Jurkat, Clone E6-1 (cell line): ENCODE measurements around the gene CCNY.
"Not testable (repeated sequence)": the region's sequence is repeated elsewhere in the genome, so short reads cannot be mapped to it uniquely, and the experiment has no call there.

Experiments used
- DNase-seq: peaks from one replicate; pipeline ENCODE4 v3.0.0-alpha.2; 2011; ENCODE audit warnings: low read depth, low spot score
- H3K4me3 ChIP-seq: 2 replicates; pipeline ENCODE4 v1.5.1; 2011; ENCODE audit warnings: mild to moderate bottlenecking, low read length, control low read depth, moderate library complexity

Gene CCNY

DNA sequence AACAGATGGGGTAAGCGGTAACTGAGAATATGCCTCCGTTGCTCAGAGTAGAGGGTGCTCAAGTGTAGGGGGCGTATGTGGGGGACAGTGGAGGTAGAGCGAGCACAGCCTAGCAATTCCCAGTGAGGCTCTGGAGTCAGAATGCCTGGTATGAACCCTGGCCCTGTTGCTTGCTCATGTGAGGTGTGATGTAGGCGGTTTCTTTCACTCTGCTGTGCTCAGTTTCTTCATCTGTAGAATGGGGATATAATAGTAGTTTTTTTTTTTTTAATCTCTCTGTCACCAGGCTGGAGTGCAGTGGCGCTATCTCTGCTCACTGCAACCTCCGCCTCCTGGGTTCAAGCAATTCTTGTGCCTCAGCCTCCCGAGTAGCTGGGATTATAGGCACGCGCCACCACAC is 82.3 kb downstream of the CCNY start:
- not testable (repeated sequence) for H3K4me3 ChIP-seq

DNA sequence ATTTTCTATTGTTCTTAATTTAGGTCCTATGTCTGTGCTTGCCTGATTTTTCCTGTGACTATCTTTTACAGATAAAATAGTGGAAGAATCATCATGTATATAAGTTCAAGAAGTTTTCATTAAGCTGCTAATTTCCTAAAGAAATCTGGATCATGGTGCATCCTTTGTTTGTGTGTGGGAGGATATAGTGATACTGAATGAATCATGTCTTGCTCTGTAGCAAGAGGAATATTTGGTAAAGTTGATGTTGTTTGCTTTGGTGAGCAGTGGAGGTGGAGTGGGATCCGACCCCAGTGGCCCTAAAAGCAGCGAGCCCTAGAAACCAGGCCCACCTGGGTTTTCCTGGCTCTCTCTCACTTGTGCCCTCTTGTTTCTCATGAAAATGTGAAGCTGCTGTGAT is 83.7 kb downstream of the CCNY start:
- H3K4me3 ChIP-seq, result no peak overlapping the region
- no peak for DNase-seq

More for the DNA sequence above, 82.3 kb downstream of the CCNY start:
- DNase-seq, result not testable (repeated sequence)

DNA sequence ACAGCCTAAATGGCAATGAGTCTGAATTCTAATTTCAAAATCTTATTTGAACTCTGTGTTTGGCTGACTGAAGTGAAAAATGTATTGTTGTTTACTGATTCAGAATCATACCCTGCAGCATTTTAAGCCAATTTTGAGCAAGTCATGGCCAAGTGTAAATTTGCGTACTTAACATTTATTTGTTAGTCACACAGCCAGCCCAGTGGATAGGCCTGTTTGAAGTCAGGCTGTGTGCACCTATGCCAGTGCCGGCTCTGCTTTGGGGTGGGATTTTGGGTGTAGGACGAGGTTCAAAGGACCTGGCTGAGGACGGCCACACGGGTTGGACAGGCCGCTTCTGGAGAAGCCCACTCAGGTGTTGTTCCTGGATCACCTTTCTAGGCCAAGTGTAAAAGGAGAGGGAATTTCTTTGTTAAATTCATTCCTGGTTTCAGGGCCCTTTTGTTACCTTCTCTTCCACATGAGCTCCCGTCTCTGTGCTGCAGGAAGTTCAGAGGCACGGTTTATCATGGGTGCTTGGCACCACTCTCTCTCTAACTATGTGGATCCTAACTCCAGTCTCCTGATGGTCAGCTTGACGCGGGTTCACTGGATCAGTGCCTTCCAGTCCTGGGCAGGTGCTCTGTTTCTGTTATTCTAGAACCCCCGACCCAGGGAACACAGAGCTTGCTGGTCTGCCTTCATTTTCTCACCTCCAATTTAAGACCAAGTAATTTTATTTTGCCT is 84.7 kb downstream of the CCNY start:
- DNase-seq, result no peak

DNA sequence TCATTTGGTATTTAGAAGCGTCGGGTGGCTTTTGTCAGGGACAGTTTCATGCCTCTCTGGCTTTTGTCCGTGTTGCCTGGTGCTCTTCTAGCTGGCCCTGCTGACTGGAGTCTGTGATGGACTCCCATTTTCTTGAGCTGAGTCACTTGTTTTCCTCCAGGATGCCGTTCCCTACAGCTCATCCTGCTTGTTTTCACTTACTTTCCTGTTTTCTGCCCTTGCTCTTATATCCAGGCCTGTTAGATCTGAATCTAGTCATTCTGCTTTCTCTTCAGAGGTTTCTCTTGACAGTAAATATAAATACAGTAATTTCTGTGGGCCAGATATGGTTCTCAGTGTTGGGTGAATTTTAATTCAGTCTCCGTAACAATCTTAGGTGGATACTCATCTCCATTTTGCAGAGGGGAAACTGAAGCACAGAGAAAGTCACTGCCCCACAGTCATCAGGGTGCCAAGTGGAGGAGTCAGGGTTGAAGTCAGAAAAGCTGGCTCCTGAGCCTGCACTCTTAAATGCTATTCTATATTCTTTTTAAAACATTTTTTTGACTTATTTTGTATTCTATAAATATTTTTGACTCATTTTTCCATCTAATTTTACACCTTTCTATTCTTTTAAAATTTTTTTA is 85.4 kb downstream of the CCNY start:
- no peak overlapping the region for H3K4me3 ChIP-seq
- no peak for DNase-seq

More for the DNA sequence above, 84.7 kb downstream of the CCNY start:
- H3K4me3 ChIP-seq, result no peak overlapping the region

DNA sequence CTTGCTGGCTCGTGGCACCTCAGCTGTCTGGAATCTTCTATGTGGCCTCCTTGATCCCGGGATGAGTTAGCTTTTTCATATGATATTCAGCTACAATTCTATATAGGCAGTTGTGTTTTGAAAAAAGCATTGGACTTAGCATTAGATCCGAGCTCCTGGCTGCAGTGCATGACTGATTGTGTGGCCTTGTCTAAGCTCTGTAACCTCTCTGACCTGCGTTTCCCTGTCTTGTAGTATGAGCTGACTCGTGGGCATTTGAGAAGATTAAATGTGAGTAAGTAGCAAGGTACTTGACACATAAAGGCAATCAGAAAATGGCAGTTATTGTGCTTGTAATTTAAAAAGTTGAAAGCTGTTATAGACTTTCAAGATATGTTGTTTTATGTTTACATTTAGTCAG is 85.9 kb downstream of the CCNY start:
- no peak overlapping the region for H3K4me3 ChIP-seq
- no peak for DNase-seq

DNA sequence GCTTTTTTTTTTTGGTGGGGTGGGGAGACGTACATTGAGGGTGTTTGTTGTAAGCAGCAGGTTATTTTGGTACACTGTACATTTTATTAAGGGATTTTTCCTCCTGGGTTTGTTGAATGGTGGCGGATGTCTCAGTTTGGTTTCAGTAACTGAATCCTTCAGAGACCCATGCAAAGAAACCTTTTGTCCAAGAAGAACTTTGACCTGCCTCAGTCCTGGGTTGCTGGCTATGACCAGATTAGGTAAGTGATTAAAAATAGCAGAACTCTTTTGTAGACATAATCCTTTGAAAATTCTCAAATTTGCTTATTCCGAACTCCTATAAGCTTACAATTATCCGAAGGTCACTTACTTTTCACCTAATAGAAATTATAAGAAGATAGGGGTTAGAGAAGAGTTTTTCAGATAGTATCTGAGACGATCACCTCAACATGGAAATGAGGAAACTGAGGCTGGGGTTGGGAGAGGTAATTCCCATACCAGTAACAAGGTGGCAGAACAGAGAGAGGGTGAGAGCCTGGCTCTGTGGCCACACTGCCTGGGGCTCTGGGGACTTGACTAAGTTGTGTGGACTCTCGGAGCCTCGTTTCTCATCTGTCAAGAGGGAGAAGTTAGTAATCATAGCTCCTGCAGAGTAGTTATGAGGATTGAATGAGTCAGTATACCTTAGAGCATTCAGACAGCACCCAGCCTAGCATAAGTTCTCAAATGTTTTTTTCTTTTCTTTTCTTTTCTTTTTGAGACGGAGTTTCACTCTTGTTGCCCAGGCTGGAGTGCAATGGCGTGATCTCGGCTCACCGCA is 87.4 kb downstream of the CCNY start:
- no peak for DNase-seq
- no peak overlapping the region for H3K4me3 ChIP-seq

DNA sequence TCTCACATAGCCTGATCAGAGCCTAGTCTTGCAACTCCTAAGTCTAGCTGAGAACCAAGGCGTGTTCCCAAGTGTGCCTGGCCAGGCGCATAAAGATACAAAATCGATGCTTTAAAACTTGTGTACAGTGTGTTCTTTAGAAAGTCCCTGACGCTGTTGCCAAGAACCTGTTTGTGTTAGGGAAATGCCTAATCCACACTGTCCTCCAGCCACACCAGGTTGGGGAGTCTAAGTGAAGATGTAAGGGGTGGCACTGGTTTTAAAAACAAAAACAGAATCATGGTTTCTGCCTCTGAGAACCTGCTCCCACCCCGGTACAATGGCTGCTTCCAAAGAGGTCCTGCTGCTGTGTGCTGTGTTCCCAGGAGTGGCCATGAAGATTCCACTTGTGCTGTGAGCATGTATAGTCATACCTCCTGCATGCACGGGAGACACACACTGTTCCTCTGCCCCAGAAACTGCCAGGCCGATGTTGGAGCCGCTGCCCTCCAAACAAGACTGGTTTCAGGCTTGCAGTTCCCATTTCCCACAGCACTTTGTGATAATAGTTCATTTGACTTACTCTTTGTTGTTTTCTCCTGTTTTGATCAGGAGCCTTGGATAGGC is 88.5 kb downstream of the CCNY start:
- H3K4me3 ChIP-seq, result no peak overlapping the region
- DNase-seq, result no peak

DNA sequence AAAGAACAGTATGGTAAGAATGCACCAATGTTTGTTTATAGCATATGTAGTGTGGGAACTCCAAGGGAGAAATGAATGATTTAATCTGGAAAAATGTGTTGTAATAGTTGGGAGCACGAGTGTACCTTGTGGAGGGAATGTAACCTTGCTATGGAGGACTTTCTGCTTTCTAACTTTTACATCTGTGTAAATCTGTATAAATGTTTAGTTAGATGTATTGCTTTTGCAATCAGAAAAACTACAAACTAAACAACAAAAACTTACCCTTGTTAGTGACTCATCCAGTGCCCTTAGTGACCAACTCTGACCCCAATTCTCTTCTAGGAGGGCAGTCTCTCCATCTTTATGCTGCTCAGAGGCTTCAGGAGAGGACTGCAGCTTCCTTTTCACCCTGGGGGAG is 89.3 kb downstream of the CCNY start:
- H3K4me3 ChIP-seq, result no peak overlapping the region
- DNase-seq, result no peak

DNA sequence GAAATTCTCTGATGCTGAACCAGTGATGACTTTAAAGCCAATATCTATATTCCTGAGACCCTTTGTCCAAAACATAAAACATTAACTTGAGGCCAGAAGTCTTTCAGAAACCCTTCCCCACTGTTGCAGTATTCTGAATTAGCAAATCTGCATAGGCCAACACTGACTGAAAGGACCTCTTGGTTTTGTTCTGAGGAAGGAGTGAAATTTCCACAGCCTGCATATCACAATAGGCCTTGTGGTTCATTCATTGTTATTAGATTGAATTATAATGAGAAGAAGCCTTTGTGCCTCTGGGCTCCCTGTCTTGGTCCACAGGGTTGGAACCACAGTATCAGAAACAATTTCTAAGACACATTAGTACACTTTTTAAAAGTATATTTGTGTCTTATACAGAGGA is 90.3 kb downstream of the CCNY start:
- no peak for DNase-seq
- no peak overlapping the region for H3K4me3 ChIP-seq

DNA sequence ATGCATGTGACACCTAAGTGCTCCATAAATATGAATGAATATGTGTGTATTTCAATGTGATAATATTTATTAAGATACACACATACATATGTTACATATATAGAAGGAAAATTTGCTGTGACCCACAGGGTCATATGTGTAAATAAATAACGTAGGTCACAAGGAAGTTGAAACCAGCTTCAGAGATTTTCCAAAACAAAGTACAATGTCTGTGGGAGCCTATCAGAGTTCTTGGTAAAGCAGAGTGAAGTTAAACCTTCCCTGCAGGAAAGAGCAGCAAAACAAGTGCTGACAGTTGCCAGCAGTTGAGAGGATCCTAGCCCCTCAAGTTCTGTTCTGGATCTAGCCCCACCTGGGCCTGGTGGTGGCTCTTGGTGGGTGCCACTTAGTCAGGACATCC is 91.2 kb downstream of the CCNY start:
- DNase-seq, result no peak
- H3K4me3 ChIP-seq, result no peak overlapping the region

DNA sequence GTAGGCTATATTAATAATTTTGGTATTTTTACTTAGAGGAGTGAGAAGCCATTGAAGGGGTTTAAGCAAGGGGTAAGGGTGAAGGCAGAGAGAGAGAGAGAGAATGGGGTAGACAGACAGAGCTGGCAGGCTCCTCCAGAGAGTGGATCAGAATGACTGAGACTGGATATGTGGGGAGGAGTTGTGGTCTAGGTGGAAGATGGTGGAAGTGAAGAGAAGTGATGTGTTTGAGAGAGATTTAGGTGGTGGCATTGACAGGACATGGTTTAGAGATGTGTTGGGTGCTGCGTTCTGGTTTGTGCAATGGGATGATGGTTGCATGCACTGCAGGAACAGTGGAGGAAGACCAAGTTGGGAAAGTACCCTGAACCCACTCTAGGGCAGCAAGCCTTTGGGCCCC is 92.2 kb downstream of the CCNY start:
- no peak overlapping the region for H3K4me3 ChIP-seq
- DNase-seq, result no peak

DNA sequence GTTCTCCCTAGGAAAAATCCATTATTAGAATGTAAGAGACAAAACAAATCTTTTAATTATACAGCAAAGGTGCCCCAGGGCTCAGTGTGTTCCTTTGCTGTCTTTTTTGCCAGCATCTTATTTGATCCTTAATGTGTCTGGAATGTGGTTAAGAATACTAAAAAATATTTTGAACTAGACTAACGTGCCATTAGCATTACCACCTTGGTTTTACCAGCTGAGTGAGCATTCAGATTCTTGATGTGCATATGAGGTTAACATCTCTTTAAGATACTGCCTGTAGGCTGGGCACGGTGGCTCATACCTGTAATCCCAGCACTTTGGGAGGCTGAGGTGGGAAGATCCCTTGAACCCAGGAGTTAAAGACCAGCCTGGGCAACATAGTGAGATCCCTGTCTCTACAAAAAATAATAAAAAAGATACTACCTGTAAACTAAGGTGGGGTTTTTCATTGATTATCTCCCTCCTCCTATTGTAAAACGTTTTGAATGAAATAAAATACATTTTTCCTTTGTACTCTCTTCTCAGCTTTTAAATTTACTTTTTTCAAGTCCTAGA is 96.6 kb downstream of the CCNY start:
- DNase-seq, result no peak
- H3K4me3 ChIP-seq, result no peak overlapping the region

DNA sequence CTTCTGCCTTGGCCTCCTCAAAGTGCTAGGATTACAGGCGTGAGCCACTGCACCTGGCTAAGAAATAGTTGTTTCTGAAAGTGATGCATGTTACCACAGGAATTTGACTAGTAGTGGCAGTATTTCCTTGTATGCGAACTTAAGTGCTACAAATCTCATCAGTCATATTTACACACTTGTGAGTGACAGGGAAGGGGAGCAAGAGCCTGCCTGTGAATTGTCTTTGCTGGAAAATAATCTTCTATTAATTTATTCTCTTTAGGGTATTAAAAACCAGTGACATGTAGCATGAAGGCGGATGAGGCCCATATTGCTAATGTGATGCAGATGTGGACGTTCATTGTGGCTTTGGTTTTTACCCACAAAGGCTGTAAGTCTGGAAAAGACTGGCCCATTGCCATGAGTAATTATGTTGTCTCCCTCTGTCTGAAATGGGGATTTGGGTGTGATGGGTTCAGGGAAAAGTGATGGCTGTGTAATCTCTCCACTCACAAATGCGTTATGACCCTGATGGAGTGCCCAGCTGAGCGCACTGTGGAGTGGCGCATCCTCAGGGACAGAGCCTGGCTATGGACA is 97.6 kb downstream of the CCNY start:
- H3K4me3 ChIP-seq, result no peak overlapping the region
- no peak for DNase-seq

DNA sequence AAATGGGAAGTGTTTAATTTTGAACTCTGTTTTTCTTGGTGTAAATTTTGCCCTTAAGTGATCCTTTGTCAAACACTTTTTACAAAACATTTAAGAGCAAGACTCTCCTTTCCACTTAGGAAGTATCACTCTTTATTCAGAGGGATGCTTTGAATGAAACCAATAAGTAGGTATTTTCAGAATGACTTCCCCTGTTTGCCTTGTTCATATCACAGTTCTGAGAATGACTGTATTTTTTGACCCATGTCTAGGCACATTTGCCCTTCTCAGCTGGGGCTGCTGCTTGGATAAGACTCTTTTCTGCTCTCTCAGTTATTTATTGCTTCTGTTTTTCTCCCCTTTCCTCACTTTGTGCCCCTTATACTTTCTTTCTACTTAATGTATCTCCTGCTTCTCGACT is 98.2 kb downstream of the CCNY start:
- H3K4me3 ChIP-seq, result no peak overlapping the region
- DNase-seq, result no peak

DNA sequence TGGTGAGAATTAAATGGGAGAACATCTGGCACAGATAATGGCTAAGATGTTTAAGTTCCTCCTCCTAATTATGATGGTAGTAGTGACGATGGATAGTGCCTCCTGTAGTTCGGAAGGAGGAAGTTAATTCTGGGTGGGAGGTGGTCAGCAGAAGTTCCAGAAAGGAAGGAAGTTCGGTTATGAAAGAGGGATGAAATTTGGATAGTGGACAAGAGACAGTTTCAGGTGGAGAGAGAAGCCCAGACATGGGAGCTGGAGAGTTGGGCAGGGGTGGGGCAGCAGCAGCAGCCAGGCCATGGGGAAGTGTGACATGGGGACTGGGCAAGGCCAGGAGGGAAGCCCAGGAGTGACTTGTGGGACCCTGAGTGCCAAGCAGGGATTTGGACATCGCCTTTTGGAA is 99.5 kb downstream of the CCNY start:
- no peak overlapping the region for H3K4me3 ChIP-seq
- DNase-seq, result no peak

DNA sequence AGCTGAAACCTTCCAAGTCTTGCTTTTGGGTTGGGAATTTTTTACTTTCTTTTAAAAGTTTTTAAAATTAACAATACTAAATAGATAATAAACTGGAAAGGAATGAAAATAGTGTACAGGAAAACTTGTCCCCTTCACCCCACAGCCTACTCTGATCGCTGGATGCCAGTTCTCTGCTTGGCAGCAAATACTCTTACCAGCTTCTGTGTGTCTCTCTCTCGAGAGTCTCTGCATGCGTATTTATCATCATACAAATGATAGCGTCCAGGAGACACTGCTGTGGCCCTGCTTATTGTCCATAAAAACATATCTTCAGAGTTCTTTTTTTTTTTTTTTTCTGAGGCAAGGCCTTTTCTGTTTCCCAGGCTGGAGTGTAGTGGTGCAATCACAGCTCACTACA is 101.5 kb downstream of the CCNY start:
- H3K4me3 ChIP-seq, result no peak overlapping the region
- DNase-seq, result no peak

DNA sequence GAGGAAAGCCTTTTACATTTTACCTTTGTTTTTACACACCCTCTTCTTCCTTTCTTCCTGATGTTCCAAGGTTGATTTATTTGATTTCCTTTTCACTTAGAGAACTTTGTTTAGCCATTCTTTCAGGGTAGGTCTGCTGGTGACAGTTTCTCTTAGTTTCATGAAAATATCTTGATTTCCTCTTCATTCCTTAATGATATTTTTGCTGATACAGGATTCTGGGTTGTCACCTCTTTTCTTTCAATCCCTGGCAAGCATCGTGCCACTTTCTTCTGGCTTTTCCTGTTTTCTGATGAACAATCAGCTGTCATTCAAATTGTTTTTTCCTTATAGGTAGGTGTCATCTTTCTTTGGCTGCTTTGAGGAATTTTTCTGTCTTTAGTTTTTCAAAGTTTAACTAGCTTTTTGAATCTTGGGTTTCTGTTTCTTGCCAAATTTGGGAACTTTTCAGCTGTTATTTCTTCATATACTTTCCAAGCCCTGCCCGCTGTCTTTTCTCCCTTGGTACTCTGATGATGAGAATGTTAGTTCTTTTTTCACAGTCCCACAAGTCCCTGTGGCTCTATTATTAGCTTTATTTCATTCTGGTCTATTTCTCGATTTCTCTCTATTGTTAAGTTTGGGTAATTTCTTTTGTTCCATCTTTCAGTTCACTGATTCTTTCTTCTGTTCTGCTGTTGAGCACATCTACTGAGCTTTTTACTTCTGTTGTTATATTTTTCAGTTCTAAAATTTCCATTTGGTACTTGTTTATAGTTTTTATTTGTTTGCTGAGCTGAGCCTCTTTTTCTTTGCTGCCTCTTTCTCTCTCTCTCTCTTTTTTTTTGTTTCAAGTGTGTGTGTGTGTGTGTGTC is 102.6 kb downstream of the CCNY start:
- H3K4me3 ChIP-seq, result no peak overlapping the region
- no peak for DNase-seq

DNA sequence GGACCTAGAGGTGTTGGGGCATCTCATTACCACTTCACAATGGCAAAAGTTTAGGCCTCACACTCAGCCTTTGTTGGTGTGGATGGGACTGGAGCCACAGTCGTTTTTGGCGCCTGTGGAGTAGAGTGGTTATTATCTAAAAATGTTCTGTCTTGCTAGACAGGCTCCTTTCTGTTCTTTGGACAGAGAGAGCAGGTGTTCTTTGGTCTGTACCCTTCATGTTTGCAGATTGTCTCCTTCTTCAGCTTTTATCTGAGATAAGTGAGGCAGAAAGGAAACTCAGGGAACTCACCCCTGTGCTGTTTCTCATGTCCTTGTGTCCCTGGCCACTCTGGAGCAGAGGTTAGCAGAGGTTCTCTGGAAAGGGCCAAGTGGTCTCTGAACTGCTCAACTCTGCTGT is 103.7 kb downstream of the CCNY start:
- DNase-seq, result no peak
- no peak overlapping the region for H3K4me3 ChIP-seq
